A549 (cell line): ENCODE results near the gene DHDH. TPM values are rescaled to one million over a fixed set of nuclear protein-coding genes. Genes with fewer than 3 reads are reported as not detected.

Experiments
- ATAC-seq, 2 experiments: fragments of 200-7000 bp in 1 of 2; fragments of >200 bp in 1 of 2; cut with Nextera tagmentation in 1 of 2; cut with Tn5 transposase in 1 of 2; 3 replicates each; pipeline versions ENCODE4 v1.8.0 to v1.9.1; 2018 to 2020; ENCODE audit warnings: mild to moderate bottlenecking in 1 of 2, moderate library complexity in 1 of 2
- CTCF ChIA-PET: fragments of 300-600 bp; sonication (Branson Sonifier 250); formaldehyde crosslinking; extraction: SDS; loops from one replicate; lab custom pipeline; 2021; ENCODE audit warnings: antibody characterized with exemption, inconsistent platforms; lab: Yijun Ruan, JAX
- POLR2A ChIA-PET: fragments of 350-600 bp; formaldehyde crosslinking; extraction: SDS; loops from one replicate; lab custom pipeline; 2021; ENCODE audit warnings: antibody characterized with exemption, inconsistent platforms; lab: Yijun Ruan, JAX
- DNase-seq, 2 experiments: peaks; one replicate each; pipeline versions ENCODE4 v3.0.0 to v3.0.0-alpha.2; 2011 to 2016; ENCODE audit warnings: low read depth in 1 of 2, low spot score in 1 of 2
- FAIRE-seq: peaks from 2 replicates; lab custom pipeline; 2011; peaks lifted over from hg19 to GRCh38; lab: Jason Lieb, UNC
- H3K27ac ChIP-seq, 2 experiments: fragments of >200 bp; sonication (Bioruptor Twin); formaldehyde crosslinking; 3 replicates each; pipeline ENCODE4 v1.5.1; 2016 to 2017
- H3K4me1 ChIP-seq: fragments of >200 bp; sonication (Bioruptor Twin); formaldehyde crosslinking; 3 replicates; pipeline ENCODE4 v1.6.1; 2016
- H3K4me2 ChIP-seq: fragments of >200 bp; sonication (Bioruptor Twin); formaldehyde crosslinking; 3 replicates; pipeline ENCODE4 v1.6.1; 2016
- H3K4me3 ChIP-seq: fragments of >200 bp; sonication (Bioruptor Twin); formaldehyde crosslinking; 3 replicates; pipeline ENCODE4 v1.5.1; 2016
- H3K9me3 ChIP-seq: fragments of >200 bp; sonication (Bioruptor Twin); formaldehyde crosslinking; 3 replicates; pipeline ENCODE4 v1.6.1; 2016
- CBX2 ChIP-seq: fragments of 200-600 bp; sonication (generic); IDR thresholded peaks from 2 replicates; pipeline ENCODE4 v1.6.1; 2016; ENCODE audit warnings: low read depth, mild to moderate bottlenecking, borderline replicate concordance
- ESRRA ChIP-seq: fragments of 150-350 bp; IDR thresholded peaks from 2 replicates; pipeline ENCODE4 v1.6.1; 2014; ENCODE audit warnings: mild to moderate bottlenecking, low read length, borderline replicate concordance
- FOXS1 ChIP-seq: fragments of 250-450 bp; sonication (Bioruptor Pico); IDR thresholded peaks from 2 replicates; pipeline ENCODE4 v1.5.0; 2020; ENCODE audit warnings: mild to moderate bottlenecking, moderate library complexity
- GATA3 ChIP-seq: IDR thresholded peaks from 2 replicates; pipeline ENCODE4 v1.6.1; 2012; ENCODE audit warnings: borderline replicate concordance
- HOXB5 ChIP-seq: fragments of 250-450 bp; sonication (Bioruptor Pico); IDR thresholded peaks from 2 replicates; pipeline ENCODE4 v1.5.0; 2020; ENCODE audit warnings: mild to moderate bottlenecking, moderate library complexity
- JUNB ChIP-seq: fragments of >200 bp; sonication (Bioruptor Twin); formaldehyde crosslinking; IDR thresholded peaks from 2 replicates; pipeline ENCODE4 v1.6.1; 2016
- KDM1A ChIP-seq: fragments of 200-600 bp; sonication (generic); IDR thresholded peaks from 2 replicates; pipeline ENCODE4 v1.6.1; 2016; ENCODE audit warnings: low read depth, mild to moderate bottlenecking
- MAZ ChIP-seq: fragments of 150-350 bp; IDR thresholded peaks from 2 replicates; pipeline ENCODE4 v1.6.1; 2014; ENCODE audit warnings: antibody characterized with exemption, low read depth, low read length, borderline replicate concordance
- NFE2L2 ChIP-seq: fragments of 150-350 bp; conservative IDR thresholded peaks from 2 replicates; pipeline ENCODE4 v1.6.1; 2014; ENCODE audit warnings: low read length
- NPAS2 ChIP-seq: fragments of 250-450 bp; sonication (Bioruptor Pico); IDR thresholded peaks from 2 replicates; pipeline ENCODE4 v1.8.0; 2022; ENCODE audit warnings: mild to moderate bottlenecking, moderate library complexity, borderline replicate concordance
- POLR2A ChIP-seq: IDR thresholded peaks from 2 replicates; pipeline ENCODE4 v1.6.1; 2012; ENCODE audit warnings: mild to moderate bottlenecking, low read length
- RARB ChIP-seq: fragments of 250-450 bp; sonication (Bioruptor Pico); IDR thresholded peaks from 2 replicates; pipeline ENCODE4 v1.8.0; 2021; ENCODE audit warnings: mild to moderate bottlenecking, moderate library complexity
- RFX5 ChIP-seq: fragments of 450-650 bp; IDR thresholded peaks from 2 replicates; pipeline ENCODE4 v1.7.1; 2014; ENCODE audit warnings: antibody characterized with exemption, mild to moderate bottlenecking, moderate library complexity
- RNF2 ChIP-seq: fragments of 200-600 bp; sonication (generic); IDR thresholded peaks from 2 replicates; pipeline ENCODE4 v1.6.1; 2016; ENCODE audit warnings: low read depth, mild to moderate bottlenecking, antibody characterized with exemption, moderate library complexity, borderline replicate concordance
- SREBF2 ChIP-seq: fragments of 450-650 bp; IDR thresholded peaks from 2 replicates; pipeline ENCODE4 v1.6.1; 2014; ENCODE audit warnings: mild to moderate bottlenecking, moderate library complexity
- TFCP2L1 ChIP-seq: fragments of 250-450 bp; sonication (Bioruptor Pico); IDR thresholded peaks from 2 replicates; pipeline ENCODE4 v1.5.0; 2021; ENCODE audit warnings: mild to moderate bottlenecking
- TP53 ChIP-seq: fragments of 250-450 bp; sonication (Bioruptor Pico); IDR thresholded peaks from 2 replicates; pipeline ENCODE4 v1.5.0; 2021; ENCODE audit warnings: mild to moderate bottlenecking, moderate library complexity
- WGBS: methylation state at CpG from one replicate; pipeline ENCODE4 v1.1.6; 2017; ENCODE audit errors: missing lambda C conversion rate; 5-methylcytosine and 5-hydroxymethylcytosine counted together
- polyA plus RNA-seq, 4 experiments: library from polyadenylated mRNA; depleted of rRNA in 3 of 4; stranded (reverse); fragments of >200 nt; fragmentation: RNase III in 1 of 4; extraction: RNeasy Plus Mini Kit Qiagen cat#74134 plus additional on column Dnase treatment in 1 of 4; gene quantifications; 2 replicates in 3 of 4; 3 replicates in 1 of 4; pipeline ENCODE4 v1.2.3, GENCODE V29; 2011 to 2017
- TF ChIP-seq, protein P1 (sequence below): fragments of 250-450 bp; sonication (Bioruptor Pico); IDR thresholded peaks from 2 replicates; pipeline ENCODE4 v1.5.0; 2021; ENCODE audit warnings: mild to moderate bottlenecking, moderate library complexity, borderline replicate concordance
- TF ChIP-seq, protein P2 (sequence below): fragments of 200-600 bp; sonication (generic); IDR thresholded peaks from 2 replicates; pipeline ENCODE4 v1.6.1; 2016; ENCODE audit warnings: antibody characterized with exemption, mild to moderate bottlenecking, moderate library complexity
- TF ChIP-seq, protein P3 (sequence below): fragments of >200 bp; sonication (Bioruptor Twin); formaldehyde crosslinking; IDR thresholded peaks from 3 replicates; pipeline ENCODE4 v1.5.1; 2016
- TF ChIP-seq, protein P4 (sequence below): fragments of 450-650 bp; IDR thresholded peaks from 2 replicates; pipeline ENCODE4 v1.6.1; 2014; ENCODE audit warnings: antibody characterized with exemption
- TF ChIP-seq, protein P5 (sequence below): fragments of 250-450 bp; sonication (Bioruptor Pico); IDR thresholded peaks from 2 replicates; pipeline ENCODE4 v1.5.0; 2020; ENCODE audit warnings: low read depth, mild to moderate bottlenecking, moderate library complexity
- TF ChIP-seq, protein P6 (sequence below): fragments of 150-350 bp; IDR thresholded peaks from 2 replicates; pipeline ENCODE4 v1.6.1; 2014; ENCODE audit warnings: low read depth, mild to moderate bottlenecking, low read length

DHDH gene
- polyA plus RNA-seq, 2 of the 4 experiments (the other 2 are of a cell fraction), result 0.78 to 1.2 TPM

DNA sequence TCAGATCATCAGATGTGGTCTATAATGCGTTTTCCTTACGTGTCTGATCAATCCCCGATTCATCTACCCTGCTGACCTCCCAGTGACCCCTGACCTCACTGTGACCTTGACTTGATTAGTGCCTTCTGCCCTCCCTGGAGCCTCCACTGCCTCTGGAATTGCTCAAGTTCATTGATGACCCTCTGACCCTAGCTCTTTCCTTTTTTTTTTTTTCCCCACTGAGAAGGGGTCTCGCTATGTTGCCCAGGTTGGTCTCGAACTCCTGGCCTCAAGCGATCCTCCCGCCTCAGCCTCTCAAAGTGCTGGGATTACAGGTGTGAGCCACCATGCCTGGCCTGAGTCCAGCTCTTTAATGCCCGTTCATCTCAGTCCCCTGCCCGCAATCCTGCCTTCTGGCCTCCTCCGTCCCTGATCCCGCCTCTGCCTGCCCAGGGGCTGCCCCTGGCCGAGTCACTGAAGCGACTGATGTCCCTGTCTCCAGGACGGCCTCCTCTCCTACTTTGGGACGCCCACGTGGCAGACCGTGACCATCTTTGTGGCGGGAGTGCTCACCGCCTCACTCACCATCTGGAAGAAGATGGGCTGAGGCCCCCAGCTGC is 27.7 kb downstream of the DHDH start:
- Histone ChIP-seq H3K9me3 (no peaks in the 10 kb centered on the region), H3K27ac (peak overlapping the region; percentile 92 to 96; a peak in 5 of 6 replicates), H3K4me3 (no peak overlapping the region), H3K4me2 (peak overlapping the region; percentile 80; the same call in 2 of the 3 replicates), H3K4me1 (peaks cover 48% of the 10 kb centered on the region)
- POLR2A ChIA-PET, result interaction anchor here (0.6 to 1.6 kb wide), 9 partner anchors 9 to 316 kb away, joined by 3 to 18 read pairs (median 5); partner anchors contain the start of genes NUCB1 and PPP1R15A
- CTCF ChIA-PET, result interaction anchor here (0.6 to 5.4 kb wide), 9 partner anchors 10 to 316 kb away, joined by 3 to 39 read pairs (median 3); partner anchors contain the start of genes GYS1 and RUVBL2
- TF ChIP-seq KDM1A, result no peak
- TF ChIP-seq CBX2, result no peak
- TF ChIP-seq NPAS2 (CRISPR knock-in tag), result no peak
- TF ChIP-seq RFX5, result no peak
- no peak for TF ChIP-seq GATA3
- TF ChIP-seq ESRRA, result peak; percentile 85; the same call in 1 of the 2 replicates
- TF ChIP-seq, protein P1, sequence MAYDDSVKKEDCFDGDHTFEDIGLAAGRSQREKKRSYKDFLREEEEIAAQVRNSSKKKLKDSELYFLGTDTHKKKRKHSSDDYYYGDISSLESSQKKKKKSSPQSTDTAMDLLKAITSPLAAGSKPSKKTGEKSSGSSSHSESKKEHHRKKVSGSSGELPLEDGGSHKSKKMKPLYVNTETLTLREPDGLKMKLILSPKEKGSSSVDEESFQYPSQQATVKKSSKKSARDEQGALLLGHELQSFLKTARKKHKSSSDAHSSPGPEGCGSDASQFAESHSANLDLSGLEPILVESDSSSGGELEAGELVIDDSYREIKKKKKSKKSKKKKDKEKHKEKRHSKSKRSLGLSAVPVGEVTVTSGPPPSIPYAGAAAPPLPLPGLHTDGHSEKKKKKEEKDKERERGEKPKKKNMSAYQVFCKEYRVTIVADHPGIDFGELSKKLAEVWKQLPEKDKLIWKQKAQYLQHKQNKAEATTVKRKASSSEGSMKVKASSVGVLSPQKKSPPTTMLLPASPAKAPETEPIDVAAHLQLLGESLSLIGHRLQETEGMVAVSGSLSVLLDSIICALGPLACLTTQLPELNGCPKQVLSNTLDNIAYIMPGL (CRISPR knock-in tag), result no peak
- no peak for TF ChIP-seq HOXB5
- TF ChIP-seq, protein P2, sequence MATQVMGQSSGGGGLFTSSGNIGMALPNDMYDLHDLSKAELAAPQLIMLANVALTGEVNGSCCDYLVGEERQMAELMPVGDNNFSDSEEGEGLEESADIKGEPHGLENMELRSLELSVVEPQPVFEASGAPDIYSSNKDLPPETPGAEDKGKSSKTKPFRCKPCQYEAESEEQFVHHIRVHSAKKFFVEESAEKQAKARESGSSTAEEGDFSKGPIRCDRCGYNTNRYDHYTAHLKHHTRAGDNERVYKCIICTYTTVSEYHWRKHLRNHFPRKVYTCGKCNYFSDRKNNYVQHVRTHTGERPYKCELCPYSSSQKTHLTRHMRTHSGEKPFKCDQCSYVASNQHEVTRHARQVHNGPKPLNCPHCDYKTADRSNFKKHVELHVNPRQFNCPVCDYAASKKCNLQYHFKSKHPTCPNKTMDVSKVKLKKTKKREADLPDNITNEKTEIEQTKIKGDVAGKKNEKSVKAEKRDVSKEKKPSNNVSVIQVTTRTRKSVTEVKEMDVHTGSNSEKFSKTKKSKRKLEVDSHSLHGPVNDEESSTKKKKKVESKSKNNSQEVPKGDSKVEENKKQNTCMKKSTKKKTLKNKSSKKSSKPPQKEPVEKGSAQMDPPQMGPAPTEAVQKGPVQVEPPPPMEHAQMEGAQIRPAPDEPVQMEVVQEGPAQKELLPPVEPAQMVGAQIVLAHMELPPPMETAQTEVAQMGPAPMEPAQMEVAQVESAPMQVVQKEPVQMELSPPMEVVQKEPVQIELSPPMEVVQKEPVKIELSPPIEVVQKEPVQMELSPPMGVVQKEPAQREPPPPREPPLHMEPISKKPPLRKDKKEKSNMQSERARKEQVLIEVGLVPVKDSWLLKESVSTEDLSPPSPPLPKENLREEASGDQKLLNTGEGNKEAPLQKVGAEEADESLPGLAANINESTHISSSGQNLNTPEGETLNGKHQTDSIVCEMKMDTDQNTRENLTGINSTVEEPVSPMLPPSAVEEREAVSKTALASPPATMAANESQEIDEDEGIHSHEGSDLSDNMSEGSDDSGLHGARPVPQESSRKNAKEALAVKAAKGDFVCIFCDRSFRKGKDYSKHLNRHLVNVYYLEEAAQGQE, result no peak
- TF ChIP-seq NFE2L2, result no peak
- no peak for TF ChIP-seq JUNB
- TF ChIP-seq POLR2A, result peak; percentile 5; the same call in 1 of the 2 replicates
- peak; percentile 77 for TF ChIP-seq RARB (CRISPR knock-in tag)
- TF ChIP-seq, protein P3, sequence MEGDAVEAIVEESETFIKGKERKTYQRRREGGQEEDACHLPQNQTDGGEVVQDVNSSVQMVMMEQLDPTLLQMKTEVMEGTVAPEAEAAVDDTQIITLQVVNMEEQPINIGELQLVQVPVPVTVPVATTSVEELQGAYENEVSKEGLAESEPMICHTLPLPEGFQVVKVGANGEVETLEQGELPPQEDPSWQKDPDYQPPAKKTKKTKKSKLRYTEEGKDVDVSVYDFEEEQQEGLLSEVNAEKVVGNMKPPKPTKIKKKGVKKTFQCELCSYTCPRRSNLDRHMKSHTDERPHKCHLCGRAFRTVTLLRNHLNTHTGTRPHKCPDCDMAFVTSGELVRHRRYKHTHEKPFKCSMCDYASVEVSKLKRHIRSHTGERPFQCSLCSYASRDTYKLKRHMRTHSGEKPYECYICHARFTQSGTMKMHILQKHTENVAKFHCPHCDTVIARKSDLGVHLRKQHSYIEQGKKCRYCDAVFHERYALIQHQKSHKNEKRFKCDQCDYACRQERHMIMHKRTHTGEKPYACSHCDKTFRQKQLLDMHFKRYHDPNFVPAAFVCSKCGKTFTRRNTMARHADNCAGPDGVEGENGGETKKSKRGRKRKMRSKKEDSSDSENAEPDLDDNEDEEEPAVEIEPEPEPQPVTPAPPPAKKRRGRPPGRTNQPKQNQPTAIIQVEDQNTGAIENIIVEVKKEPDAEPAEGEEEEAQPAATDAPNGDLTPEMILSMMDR, result no peak
- TF ChIP-seq, protein P4, sequence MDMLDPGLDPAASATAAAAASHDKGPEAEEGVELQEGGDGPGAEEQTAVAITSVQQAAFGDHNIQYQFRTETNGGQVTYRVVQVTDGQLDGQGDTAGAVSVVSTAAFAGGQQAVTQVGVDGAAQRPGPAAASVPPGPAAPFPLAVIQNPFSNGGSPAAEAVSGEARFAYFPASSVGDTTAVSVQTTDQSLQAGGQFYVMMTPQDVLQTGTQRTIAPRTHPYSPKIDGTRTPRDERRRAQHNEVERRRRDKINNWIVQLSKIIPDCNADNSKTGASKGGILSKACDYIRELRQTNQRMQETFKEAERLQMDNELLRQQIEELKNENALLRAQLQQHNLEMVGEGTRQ, result no peak; the same call in 1 of the 2 replicates
- TF ChIP-seq MAZ, result no peak
- no peak for TF ChIP-seq FOXS1 (CRISPR knock-in tag)
- no peak for TF ChIP-seq TP53 (CRISPR knock-in tag)
- TF ChIP-seq SREBF2, result no peak
- TF ChIP-seq, protein P5, sequence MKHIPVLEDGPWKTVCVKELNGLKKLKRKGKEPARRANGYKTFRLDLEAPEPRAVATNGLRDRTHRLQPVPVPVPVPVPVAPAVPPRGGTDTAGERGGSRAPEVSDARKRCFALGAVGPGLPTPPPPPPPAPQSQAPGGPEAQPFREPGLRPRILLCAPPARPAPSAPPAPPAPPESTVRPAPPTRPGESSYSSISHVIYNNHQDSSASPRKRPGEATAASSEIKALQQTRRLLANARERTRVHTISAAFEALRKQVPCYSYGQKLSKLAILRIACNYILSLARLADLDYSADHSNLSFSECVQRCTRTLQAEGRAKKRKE (CRISPR knock-in tag), result no peak
- TF ChIP-seq, protein P6, sequence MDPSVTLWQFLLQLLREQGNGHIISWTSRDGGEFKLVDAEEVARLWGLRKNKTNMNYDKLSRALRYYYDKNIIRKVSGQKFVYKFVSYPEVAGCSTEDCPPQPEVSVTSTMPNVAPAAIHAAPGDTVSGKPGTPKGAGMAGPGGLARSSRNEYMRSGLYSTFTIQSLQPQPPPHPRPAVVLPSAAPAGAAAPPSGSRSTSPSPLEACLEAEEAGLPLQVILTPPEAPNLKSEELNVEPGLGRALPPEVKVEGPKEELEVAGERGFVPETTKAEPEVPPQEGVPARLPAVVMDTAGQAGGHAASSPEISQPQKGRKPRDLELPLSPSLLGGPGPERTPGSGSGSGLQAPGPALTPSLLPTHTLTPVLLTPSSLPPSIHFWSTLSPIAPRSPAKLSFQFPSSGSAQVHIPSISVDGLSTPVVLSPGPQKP, result no peak
- no peak for TF ChIP-seq TFCP2L1
- no peak for TF ChIP-seq RNF2
- TF ChIP-seq, all 56 proteins: peak for 3
- DNase-seq (peak in 1 of 2 experiments; percentile 57), ATAC-seq (no peak), FAIRE-seq (no peak)
- 82% methylated on average over 19 of the region's 19 CpGs for WGBS
